Psoas muscle (tissue), 8 donors: ENCODE measurements around the gene WDPCP. TPM values are rescaled to one million over a fixed set of nuclear protein-coding genes. Genes with fewer than 3 reads are reported as not detected.

Experiments used
- ATAC-seq, 4 donors: fragments of 200-7000 bp; cut with Tn5 transposase; one replicate each; pipeline ENCODE4 v1.9.1; 2020; ENCODE audit warnings: moderate library complexity in 3 of 4, mild to moderate bottlenecking in 2 of 4
- DNase-seq, 2 donors: peaks; one replicate each; pipeline ENCODE4 v3.0.0-alpha.2; 2020
- H3K27ac ChIP-seq: fragments of 200-600 bp; one replicate; pipeline ENCODE4 v1.8.0; 2022
- H3K27me3 ChIP-seq, 3 donors: fragments of 200-600 bp in 1 of 3; one replicate each; pipeline versions ENCODE4 v1.6.1 to v1.8.0; 2013 to 2022; ENCODE audit warnings: low read length in 2 of 3, mild to moderate bottlenecking in 2 of 3, moderate library complexity in 1 of 3; ENCODE audit not compliant: insufficient read depth in 3 of 3
- H3K36me3 ChIP-seq, 2 donors: fragments of 200-600 bp in 1 of 2; one replicate each; pipeline versions ENCODE4 v1.6.1 to v1.8.0; 2013 to 2022; ENCODE audit warnings: low read depth in 1 of 2, mild to moderate bottlenecking in 1 of 2, moderate library complexity in 1 of 2; ENCODE audit not compliant: insufficient read depth in 1 of 2
- H3K4me1 ChIP-seq: fragments of 200-600 bp; one replicate; pipeline ENCODE4 v1.8.0; 2022
- H3K4me3 ChIP-seq: fragments of 200-600 bp; one replicate; pipeline ENCODE4 v1.8.0; 2022; ENCODE audit warnings: mild to moderate bottlenecking
- H3K9me3 ChIP-seq: fragments of 200-600 bp; one replicate; pipeline ENCODE4 v1.8.0; 2022
- WGBS, 3 donors: extraction: QIAGEN DNeasy Blood & Tissue Kit; methylation state at CpG; one replicate each; pipeline versions ENCODE4 v1.1.6 to v1.1.7; 2013; 5-methylcytosine and 5-hydroxymethylcytosine counted together
- intact Hi-C, 2 donors: fragments of 100-400 bp; cut with DNase I; formaldehyde crosslinking; loops; one replicate each; pipeline versions ENCODE4 v1.11.0 to v1.14.2; 2022
- polyA plus RNA-seq, 3 donors: library from polyadenylated mRNA; stranded (reverse); fragments of 200-250 nt; gene quantifications; one replicate each; pipeline ENCODE4 v1.2.3, GENCODE V29; 2013
- total RNA-seq, 4 donors: library from RNA; stranded (reverse); fragmentation: NEBNext Ultra II Directional in 2 of 4; extraction: Animal tissue kit (Norgen Biotek cat#: 25700) in 2 of 4; gene quantifications; one replicate each; pipeline versions ENCODE4 v1.2.1 to v1.2.4, GENCODE V29; 2021 to 2023
- TF ChIP-seq, protein P1 (sequence below): fragments of 200-600 bp; IDR thresholded peaks from one replicate; pipeline ENCODE4 v1.8.0; 2022; ENCODE audit warnings: antibody characterized with exemption
- donor health status: healthy with polysubstance abuse.
- donor health status: DM: no; HTN: no; CAD: no; lungs with moderate emphysema.
- donor health status: Bipolar disorder and iron deficiency.
- donor health status: healthy.
- donor health status: DM: yes; HTN: yes; CAD: no.
- donor health status: DM: no; HTN: no; CAD: no.
- donor health status: DM: no; HTN: no; CAD: no.
- donor health status: DM: yes; HTN: yes; CAD: no.

WDPCP gene
- total and polyA plus RNA-seq, 7 donors, result 1.7 to 17.2 (median 4.4) TPM

GRCh38 chr2:63270717-63271116 is 317.6 kb downstream of the WDPCP start:
- intact Hi-C loops, result no loop called here
- DNase-seq, result no peak
- TF ChIP-seq, protein P1, sequence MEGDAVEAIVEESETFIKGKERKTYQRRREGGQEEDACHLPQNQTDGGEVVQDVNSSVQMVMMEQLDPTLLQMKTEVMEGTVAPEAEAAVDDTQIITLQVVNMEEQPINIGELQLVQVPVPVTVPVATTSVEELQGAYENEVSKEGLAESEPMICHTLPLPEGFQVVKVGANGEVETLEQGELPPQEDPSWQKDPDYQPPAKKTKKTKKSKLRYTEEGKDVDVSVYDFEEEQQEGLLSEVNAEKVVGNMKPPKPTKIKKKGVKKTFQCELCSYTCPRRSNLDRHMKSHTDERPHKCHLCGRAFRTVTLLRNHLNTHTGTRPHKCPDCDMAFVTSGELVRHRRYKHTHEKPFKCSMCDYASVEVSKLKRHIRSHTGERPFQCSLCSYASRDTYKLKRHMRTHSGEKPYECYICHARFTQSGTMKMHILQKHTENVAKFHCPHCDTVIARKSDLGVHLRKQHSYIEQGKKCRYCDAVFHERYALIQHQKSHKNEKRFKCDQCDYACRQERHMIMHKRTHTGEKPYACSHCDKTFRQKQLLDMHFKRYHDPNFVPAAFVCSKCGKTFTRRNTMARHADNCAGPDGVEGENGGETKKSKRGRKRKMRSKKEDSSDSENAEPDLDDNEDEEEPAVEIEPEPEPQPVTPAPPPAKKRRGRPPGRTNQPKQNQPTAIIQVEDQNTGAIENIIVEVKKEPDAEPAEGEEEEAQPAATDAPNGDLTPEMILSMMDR, result no peak
- Histone ChIP-seq H3K4me3 (no peak overlapping the region), H3K27ac (no peak overlapping the region), H3K36me3 (no peaks in the 10 kb centered on the region), H3K9me3 (peaks cover 14% of the 10 kb centered on the region), H3K4me1 (no peaks in the 10 kb centered on the region), H3K27me3 (no peaks in the 10 kb centered on the region)
- no peak for ATAC-seq
- 93 to 97% (median 96%) methylated on average over 3 of the region's 3 CpGs for WGBS, 3 donors

DNA sequence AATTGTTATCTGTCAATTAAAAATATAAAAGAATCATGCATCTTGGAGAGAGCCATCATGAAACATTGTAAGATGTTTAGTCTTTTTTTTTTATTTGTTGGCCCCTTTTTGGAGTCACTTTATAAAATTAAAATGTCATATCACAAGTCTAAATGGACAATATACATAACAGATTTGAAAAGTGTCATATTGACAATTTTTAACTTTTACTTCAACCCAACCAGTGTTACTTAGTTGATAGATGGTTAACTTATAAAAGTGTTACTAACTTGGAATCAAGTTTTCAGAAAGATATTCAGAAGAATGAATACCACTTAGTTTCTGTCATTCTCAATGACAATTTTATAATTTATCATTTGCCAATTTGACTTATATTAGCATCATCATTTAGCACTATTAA is 319.3 kb downstream of the WDPCP start:
- Histone ChIP-seq H3K4me1 (no peaks in the 10 kb centered on the region), H3K4me3 (no peak overlapping the region), H3K27ac (no peak overlapping the region), H3K27me3 (no peaks in the 10 kb centered on the region), H3K9me3 (peaks cover 11% of the 10 kb centered on the region), H3K36me3 (no peaks in the 10 kb centered on the region)
- TF ChIP-seq, protein P1, result no peak
- no peak for DNase-seq
- no peak for ATAC-seq
- intact Hi-C loops, result no loop called here

- Histone ChIP-seq H3K4me3 (no peak overlapping the region), H3K4me1 (no peaks in the 10 kb centered on the region), H3K9me3 (no peaks in the 10 kb centered on the region), H3K27me3 (no peaks in the 10 kb centered on the region), H3K36me3 (no peaks in the 10 kb centered on the region), H3K27ac (no peak overlapping the region)
- DNase-seq, result no peak
- 79 to 90% (median 89%) methylated on average over 2 of the region's 2 CpGs for WGBS, 3 donors
- intact Hi-C loops, result no loop called here
- ATAC-seq, result no peak
- TF ChIP-seq, protein P1, result no peak
These were observed 327.1 kb downstream of the WDPCP start for GRCh38 chr2:63261137-63261621.

DNA sequence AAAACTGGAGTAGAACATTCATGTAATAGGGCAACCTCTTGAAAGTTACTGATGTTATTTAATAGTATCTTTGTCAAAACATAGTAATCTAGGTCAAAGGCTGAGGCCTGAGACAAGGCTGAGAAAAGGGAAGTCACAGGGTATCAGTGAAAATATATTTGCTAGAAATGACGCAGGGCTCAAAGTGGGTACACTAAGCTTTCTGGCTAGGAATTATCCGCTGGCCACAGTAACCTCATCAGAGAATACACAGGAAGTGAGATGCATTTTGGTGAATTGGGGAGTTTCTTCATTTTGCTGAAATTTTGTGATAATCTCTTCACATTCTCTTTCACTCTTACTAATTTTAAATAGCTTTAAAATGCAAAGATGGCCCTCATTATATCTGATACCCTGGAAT is 330.8 kb downstream of the WDPCP start:
- TF ChIP-seq, protein P1, result no peak
- Histone ChIP-seq H3K27me3 (no peaks in the 10 kb centered on the region), H3K4me1 (no peaks in the 10 kb centered on the region), H3K4me3 (no peak overlapping the region), H3K9me3 (peaks cover 3% of the 10 kb centered on the region), H3K36me3 (no peaks in the 10 kb centered on the region), H3K27ac (no peak overlapping the region)
- intact Hi-C loops, result no loop called here
- 92 to 97% (median 96%) methylated on average over 2 of the region's 2 CpGs for WGBS, 3 donors
- ATAC-seq, result no peak
- DNase-seq, result no peak

GRCh38 chr2:63249161-63249560 is 339.1 kb downstream of the WDPCP start:
- no peak overlapping the region for H3K4me3 ChIP-seq
- no peak for ATAC-seq
- H3K36me3 ChIP-seq, result no peaks in the 10 kb centered on the region
- DNase-seq, result no peak
- H3K27me3 ChIP-seq, result no peaks in the 10 kb centered on the region
- peaks cover 3% of the 10 kb centered on the region for H3K9me3 ChIP-seq
- no peaks in the 10 kb centered on the region for H3K4me1 ChIP-seq
- H3K27ac ChIP-seq, result no peak overlapping the region
- intact Hi-C loops, result no loop called here
- TF ChIP-seq, protein P1, result no peak
- WGBS, 3 donors, result 91 to 95% (median 95%) methylated on average over 2 of the region's 2 CpGs
